ENCODE data around the gene ZDHHC14.

GRCh38 chr6:157476797-157477196 is 95.8 kb downstream of the ZDHHC14 start:
- no peak for TF ChIP-seq POLR2A (IDR thresholded peaks at IDR 0.05)
- no peak for TF ChIP-seq EP300 (IDR thresholded peaks at IDR 0.05)

All from ovary (tissue), 1 donor.